Measurements from ENCODE around the gene ZNF804A. TPM values are rescaled to one million over a fixed set of nuclear protein-coding genes. Genes with fewer than 3 reads are reported as not detected.

ZNF804A gene
- total RNA-seq, 2 experiments from 2014 or later, result not detected

GRCh38 chr2:184728411-184728810 lies 130.1 kb downstream of the ZNF804A start:
- TF ChIP-seq CTCF (IDR thresholded peaks at IDR 0.05), result no peak
- Mint-ChIP-seq H3K27ac (no peak overlapping the region), H3K4me1 (ENCODE audit: low read depth) (no peaks in the 10 kb centered on the region), H3K36me3 (ENCODE audit: low read depth) (no peaks in the 10 kb centered on the region), H3K4me3 (no peak overlapping the region), H3K9me3 (peaks cover 5% of the 10 kb centered on the region), H3K27me3 (no peaks in the 10 kb centered on the region)
- Histone ChIP-seq H3K36me3 (ENCODE audit: insufficient read depth, low read length) (no peaks in the 10 kb centered on the region), H3K27me3 (ENCODE audit: control insufficient read depth in 1 of 2, insufficient read depth in 2 of 2, low read length in 2 of 2) (no peaks in the 10 kb centered on the region), H3K9me3 (ENCODE audit: control insufficient read depth in 1 of 2, insufficient read depth in 1 of 2, low read length in 2 of 2) (no peaks in the 10 kb centered on the region), H3K4me1 (ENCODE audit: insufficient read depth, low read length) (no peaks in the 10 kb centered on the region), H3K27ac (ENCODE audit: low read depth in 1 of 2, low read length in 2 of 2) (no peak overlapping the region), H3K4me3 (ENCODE audit: low read length) (no peak overlapping the region)
- ChIA-PET CTCF (no interaction called here), POLR2A (no interaction called here)
- no peak for DNase-seq
- no peak for ATAC-seq (ENCODE audit: poor library complexity)
- intact Hi-C loops (cut with DNase I, micrococcal nuclease), result no loop called here

GRCh38 chr2:184729581-184729980 lies 131.3 kb downstream of the ZNF804A start:
- Histone ChIP-seq H3K4me3 (ENCODE audit: low read length) (no peak overlapping the region), H3K9me3 (ENCODE audit: control insufficient read depth in 1 of 2, insufficient read depth in 1 of 2, low read length in 2 of 2) (no peaks in the 10 kb centered on the region), H3K27ac (ENCODE audit: low read depth in 1 of 2, low read length in 2 of 2) (no peak overlapping the region), H3K36me3 (ENCODE audit: insufficient read depth, low read length) (no peaks in the 10 kb centered on the region), H3K27me3 (ENCODE audit: control insufficient read depth in 1 of 2, insufficient read depth in 2 of 2, low read length in 2 of 2) (no peaks in the 10 kb centered on the region), H3K4me1 (ENCODE audit: insufficient read depth, low read length) (no peaks in the 10 kb centered on the region)
- Mint-ChIP-seq H3K27me3 (no peaks in the 10 kb centered on the region), H3K4me1 (ENCODE audit: low read depth) (no peaks in the 10 kb centered on the region), H3K4me3 (no peak overlapping the region), H3K9me3 (peaks cover 5% of the 10 kb centered on the region), H3K36me3 (ENCODE audit: low read depth) (no peaks in the 10 kb centered on the region), H3K27ac (no peak overlapping the region)
- no peak for ATAC-seq (ENCODE audit: poor library complexity)
- ChIA-PET POLR2A (no interaction called here), CTCF (no interaction called here)
- no peak for DNase-seq
- intact Hi-C loops (cut with DNase I, micrococcal nuclease), result no loop called here
- no peak for TF ChIP-seq CTCF (IDR thresholded peaks at IDR 0.05)

- Mint-ChIP-seq H3K27me3 (no peaks in the 10 kb centered on the region), H3K4me1 (ENCODE audit: low read depth) (no peaks in the 10 kb centered on the region), H3K27ac (no peak overlapping the region), H3K4me3 (no peak overlapping the region), H3K9me3 (peaks cover 5% of the 10 kb centered on the region), H3K36me3 (ENCODE audit: low read depth) (no peaks in the 10 kb centered on the region)
- POLR2A ChIA-PET, result no interaction called here
- CTCF ChIA-PET, result no interaction called here
- Histone ChIP-seq H3K27me3 (ENCODE audit: control insufficient read depth in 1 of 2, insufficient read depth in 2 of 2, low read length in 2 of 2) (no peaks in the 10 kb centered on the region), H3K9me3 (ENCODE audit: control insufficient read depth in 1 of 2, insufficient read depth in 1 of 2, low read length in 2 of 2) (no peaks in the 10 kb centered on the region), H3K27ac (ENCODE audit: low read depth in 1 of 2, low read length in 2 of 2) (no peak overlapping the region), H3K4me1 (ENCODE audit: insufficient read depth, low read length) (no peaks in the 10 kb centered on the region), H3K36me3 (ENCODE audit: insufficient read depth, low read length) (no peaks in the 10 kb centered on the region), H3K4me3 (ENCODE audit: low read length) (no peak overlapping the region)
- intact Hi-C loops (cut with DNase I, micrococcal nuclease), result no loop called here
- DNase-seq (no peak), ATAC-seq (ENCODE audit: poor library complexity) (no peak)
- TF ChIP-seq CTCF (IDR thresholded peaks at IDR 0.05), result no peak
Measured at GRCh38 chr2:184730288-184730687, 132.0 kb downstream of the ZNF804A start.
